Measurements from ENCODE around the gene TMIGD3.

GRCh38 chr1:111461765-111462164 is 41.7 kb downstream of the TMIGD3 start:
- no peak for TF ChIP-seq CTCF (IDR thresholded peaks at IDR 0.05 in 8 of 11, conservative IDR thresholded peaks at IDR 0.05 in 3 of 11)
- no peak for TF ChIP-seq POLR2A (IDR thresholded peaks at IDR 0.05)
- TF ChIP-seq POLR2AphosphoS5 (IDR thresholded peaks at IDR 0.05), result no peak
